SU-DHL-6 (cell line): Measurements from ENCODE around the gene TNRC6B.

Experiments
- H2AFZ ChIP-seq: fragments of 200-600 bp; sonication (generic); 2 replicates; pipeline ENCODE4 v1.6.1; 2014; ENCODE audit warnings: low read depth, mild to moderate bottlenecking, moderate library complexity, mixed read lengths, antibody characterized with exemption, low read length; ENCODE audit not compliant: severe bottlenecking
- H3F3A ChIP-seq: fragments of 200-600 bp; shearing (Covaris generic); 2 replicates; pipeline ENCODE4 v1.6.0; 2016; ENCODE audit warnings: antibody characterized with exemption, mild to moderate bottlenecking; ENCODE audit not compliant: insufficient read depth
- H3K27ac ChIP-seq: fragments of 200-600 bp; sonication (generic); 2 replicates; pipeline ENCODE4 v1.5.1; 2016; ENCODE audit warnings: low read depth, mild to moderate bottlenecking, low read length, moderate library complexity, mixed read lengths
- H3K27me3 ChIP-seq: fragments of 200-600 bp; sonication (generic), shearing (Covaris generic); 2 replicates; pipeline ENCODE4 v1.6.0; 2014; ENCODE audit warnings: mild to moderate bottlenecking, low read length
- H3K36me3 ChIP-seq: fragments of 200-600 bp; sonication (generic); 2 replicates; pipeline ENCODE4 v1.6.1; 2014; ENCODE audit warnings: mild to moderate bottlenecking, low read length, mixed read lengths
- H3K4me2 ChIP-seq: fragments of 300-600, 200-600 bp; shearing (Covaris generic), sonication (generic); 2 replicates; pipeline ENCODE4 v1.6.0; 2014; ENCODE audit warnings: low read length, low read depth, mild to moderate bottlenecking; ENCODE audit not compliant: poor library complexity, severe bottlenecking
- H3K4me3 ChIP-seq: fragments of 200-600 bp; sonication (generic); 2 replicates; pipeline ENCODE4 v1.5.1; 2014; ENCODE audit warnings: antibody characterized with exemption, low read length, mild to moderate bottlenecking, mixed read lengths; ENCODE audit not compliant: insufficient read depth, poor library complexity, severe bottlenecking
- H3K79me2 ChIP-seq: fragments of 200-600 bp; sonication (generic); 2 replicates; pipeline ENCODE4 v1.6.1; 2014; ENCODE audit warnings: mild to moderate bottlenecking, low read length, moderate library complexity; ENCODE audit not compliant: insufficient read depth
- H3K9ac ChIP-seq: fragments of 200-600 bp; sonication (generic); 2 replicates; pipeline ENCODE4 v1.7.0; 2014; ENCODE audit warnings: mild to moderate bottlenecking, low read length
- H3K9me2 ChIP-seq: fragments of 200-600 bp; sonication (generic); replicated peaks from 2 replicates; pipeline ENCODE4 v1.6.1; 2014; ENCODE audit warnings: low read length; ENCODE audit not compliant: insufficient read depth
- H3K9me3 ChIP-seq: fragments of 200-600 bp; sonication (generic); 2 replicates; pipeline ENCODE4 v1.6.1; 2014; ENCODE audit warnings: low read length, mixed read lengths; ENCODE audit not compliant: insufficient read depth
- H4K20me1 ChIP-seq: fragments of 200-600 bp; sonication (generic); 2 replicates; pipeline ENCODE4 v1.6.1; 2014; ENCODE audit warnings: low read depth, mild to moderate bottlenecking, antibody characterized with exemption, low read length, moderate library complexity, mixed read lengths
- EZH2phosphoT487 ChIP-seq: fragments of 200-600 bp; sonication (generic), shearing (Covaris generic); conservative IDR thresholded peaks from 2 replicates; pipeline ENCODE4 v1.6.1; 2018; ENCODE audit warnings: mild to moderate bottlenecking, antibody characterized with exemption, low read length, moderate library complexity, mixed read lengths
- TF ChIP-seq, protein P1 (sequence below): fragments of 200-600 bp; sonication (generic); IDR thresholded peaks from one replicate; pipeline ENCODE4 v1.5.1; 2017; ENCODE audit warnings: antibody characterized with exemption, mild to moderate bottlenecking, low read length, moderate library complexity; ENCODE audit not compliant: insufficient read depth, poor library complexity, severe bottlenecking

The TNRC6B gene

DNA sequence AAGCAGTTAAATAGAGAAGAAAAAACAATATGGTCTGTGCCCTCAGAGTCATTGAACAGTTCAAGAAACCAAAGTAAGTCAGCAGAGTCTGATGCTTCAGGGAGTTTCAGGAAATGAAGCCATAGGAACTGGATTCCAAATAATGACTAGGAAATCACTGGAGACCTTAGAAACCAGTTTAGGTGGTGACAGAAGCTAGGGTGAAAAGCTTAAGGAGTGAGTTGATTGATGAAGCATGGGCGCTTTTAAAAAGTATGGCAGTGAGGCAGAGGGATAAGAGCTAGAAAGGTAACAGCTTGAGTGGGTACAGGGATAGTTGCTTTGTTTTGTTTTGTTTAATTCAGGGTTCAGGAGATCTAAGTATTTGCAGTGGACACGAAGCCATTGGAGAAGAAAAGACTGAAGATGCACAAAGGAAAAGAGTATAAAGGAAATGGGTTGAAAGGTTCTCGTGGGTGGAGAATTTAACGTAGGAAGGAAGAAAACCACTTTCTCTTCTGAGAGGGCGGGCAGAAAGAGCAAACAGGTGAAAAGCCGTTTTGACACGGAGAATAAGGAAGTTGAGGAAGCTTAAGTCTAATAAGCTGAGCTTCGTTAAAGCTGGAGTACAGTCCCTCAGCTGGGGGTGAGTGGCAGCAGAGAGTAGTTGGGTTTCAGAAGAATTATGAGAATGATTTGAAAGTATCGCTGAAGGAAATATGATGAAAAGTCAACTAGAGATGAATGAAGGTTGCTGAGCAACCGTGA, 207.5 kb downstream of the TNRC6B start:
- H3K4me2 ChIP-seq = peak overlapping the region; percentile 88
- peaks cover 15% of the 10 kb centered on the region; the same call in 1 of the 2 replicates for H3F3A ChIP-seq
- peak overlapping the region; percentile 83 for H3K27ac ChIP-seq
- H3K79me2 ChIP-seq = peaks cover 78% of the 10 kb centered on the region
- H3K27me3 ChIP-seq = no peaks in the 10 kb centered on the region
- peak overlapping the region; percentile 39 for H3K4me3 ChIP-seq
- peak overlapping the region; percentile 19 for H2AFZ ChIP-seq
- H3K36me3 ChIP-seq = no peaks in the 10 kb centered on the region
- no peaks in the 10 kb centered on the region for H3K9me3 ChIP-seq
- TF ChIP-seq, protein P1, sequence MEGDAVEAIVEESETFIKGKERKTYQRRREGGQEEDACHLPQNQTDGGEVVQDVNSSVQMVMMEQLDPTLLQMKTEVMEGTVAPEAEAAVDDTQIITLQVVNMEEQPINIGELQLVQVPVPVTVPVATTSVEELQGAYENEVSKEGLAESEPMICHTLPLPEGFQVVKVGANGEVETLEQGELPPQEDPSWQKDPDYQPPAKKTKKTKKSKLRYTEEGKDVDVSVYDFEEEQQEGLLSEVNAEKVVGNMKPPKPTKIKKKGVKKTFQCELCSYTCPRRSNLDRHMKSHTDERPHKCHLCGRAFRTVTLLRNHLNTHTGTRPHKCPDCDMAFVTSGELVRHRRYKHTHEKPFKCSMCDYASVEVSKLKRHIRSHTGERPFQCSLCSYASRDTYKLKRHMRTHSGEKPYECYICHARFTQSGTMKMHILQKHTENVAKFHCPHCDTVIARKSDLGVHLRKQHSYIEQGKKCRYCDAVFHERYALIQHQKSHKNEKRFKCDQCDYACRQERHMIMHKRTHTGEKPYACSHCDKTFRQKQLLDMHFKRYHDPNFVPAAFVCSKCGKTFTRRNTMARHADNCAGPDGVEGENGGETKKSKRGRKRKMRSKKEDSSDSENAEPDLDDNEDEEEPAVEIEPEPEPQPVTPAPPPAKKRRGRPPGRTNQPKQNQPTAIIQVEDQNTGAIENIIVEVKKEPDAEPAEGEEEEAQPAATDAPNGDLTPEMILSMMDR = no peak
- no peak for TF ChIP-seq EZH2phosphoT487
- no peaks in the 10 kb centered on the region for H4K20me1 ChIP-seq
- H3K9ac ChIP-seq = peak overlapping the region; percentile 51
- no peaks in the 10 kb centered on the region for H3K9me2 ChIP-seq
